PFSK-1 (cell line): ENCODE measurements around the gene BRF1.

Experiments
- POLR2AphosphoS5 ChIP-seq: IDR thresholded peaks from 2 replicates; pipeline ENCODE4 v1.6.1; 2012; ENCODE audit warnings: low read depth, mild to moderate bottlenecking, control low read depth, low read length, moderate library complexity
- SIN3A ChIP-seq: IDR thresholded peaks from 2 replicates; pipeline ENCODE4 v1.6.1; 2012; ENCODE audit warnings: mild to moderate bottlenecking, low read length, moderate library complexity, borderline replicate concordance; ENCODE audit not compliant: insufficient read depth
- TAF1 ChIP-seq: IDR thresholded peaks from 2 replicates; pipeline ENCODE4 v1.6.1; 2012; ENCODE audit warnings: low read length, control low read depth, borderline replicate concordance; ENCODE audit not compliant: insufficient read depth

- no peak for TF ChIP-seq POLR2AphosphoS5
- TF ChIP-seq TAF1: no peak
- no peak for TF ChIP-seq SIN3A
These were observed 122.5 kb downstream of the BRF1 start for GRCh38 chr14:105178069-105178867.
